LNCAP (cell line): Measurements from ENCODE around the gene SYTL1.

Experiments
- CTCF ChIP-seq: fragments of 450-650 bp; IDR thresholded peaks from 2 replicates; pipeline ENCODE4 v1.5.1; 2017; ENCODE audit warnings: mild to moderate bottlenecking

Gene SYTL1

GRCh38 chr1:27341525-27342252, at the start of gene SYTL1:
Gene SYTL1, plus strand, starts transcription at chr1:27342022. Its CDS starts 3,313 bp downstream, at chr1:27345335.
- no peak for TF ChIP-seq CTCF

GRCh38 chr1:27292106-27292505, 49.7 kb upstream of the SYTL1 start:
- TF ChIP-seq CTCF = no peak

GRCh38 chr1:27293915-27294314, 47.9 kb upstream of the SYTL1 start:
- TF ChIP-seq CTCF = no peak

- peak; percentile 71 for TF ChIP-seq CTCF
These were observed 45.0 kb upstream of the SYTL1 start for GRCh38 chr1:27296773-27297291.

GRCh38 chr1:27297903-27298302, 43.9 kb upstream of the SYTL1 start:
- no peak for TF ChIP-seq CTCF

- TF ChIP-seq CTCF = no peak
These were observed 43.0 kb upstream of the SYTL1 start for GRCh38 chr1:27298632-27299384.

GRCh38 chr1:27299385-27300271, 42.2 kb upstream of the SYTL1 start:
- no peak for TF ChIP-seq CTCF
